Measurements from ENCODE around the gene PGF.

Gene PGF

GRCh38 chr14:74920281-74920680 lies 35.1 kb downstream of the PGF start:
- TF ChIP-seq ZNF148 (tag by site-specific recombination; IDR thresholded peaks at IDR 0.05; ENCODE audit: borderline replicate concordance) (no peak), ZNF704 (tag by site-specific recombination; IDR thresholded peaks at IDR 0.05) (no peak), ZNF2 (tag by site-specific recombination; IDR thresholded peaks at IDR 0.05) (no peak), PRDM2 (tag by site-specific recombination; IDR thresholded peaks at IDR 0.05; ENCODE audit: borderline replicate concordance) (no peak), ZNF548 (tag by site-specific recombination; IDR thresholded peaks at IDR 0.05) (no peak), ZNF398 (tag by site-specific recombination; IDR thresholded peaks at IDR 0.05) (no peak), ZNF394 (tag by site-specific recombination; IDR thresholded peaks at IDR 0.05; ENCODE audit: borderline replicate concordance) (no peak), ZSCAN5A (tag by site-specific recombination; IDR thresholded peaks at IDR 0.05) (no peak), ZNF169 (tag by site-specific recombination; IDR thresholded peaks at IDR 0.05) (no peak), PRDM10 (tag by site-specific recombination; IDR thresholded peaks at IDR 0.05) (no peak)
- Histone ChIP-seq H3K27ac (ENCODE audit: extremely low read depth, low read depth, low read length) (no peak overlapping the region), H3K4me3 (ENCODE audit: low read depth, low read length) (no peak overlapping the region), H3K9me3 (ENCODE audit: control insufficient read depth, insufficient read depth, low read depth, low read length) (no peaks in the 10 kb centered on the region), H3K4me1 (ENCODE audit: control insufficient read depth, insufficient read depth, low read length) (no peaks in the 10 kb centered on the region), H3K36me3 (ENCODE audit: control insufficient read depth in 2 of 2, insufficient read depth in 1 of 2, low read length in 2 of 2) (peaks cover 0 to 8% of the 10 kb centered on the region in 2 experiments; a peak in 1 of 3 replicates)
- POLR2A ChIA-PET, result no interaction called here
- CTCF ChIA-PET, result interaction anchor here (0.5 to 1.8 kb wide), 4 partner anchors 8 to 64 kb away, joined by 3 to 8 read pairs (median 4); no protein-coding TSS in a partner anchor
